DMS79 treated with DMSO at 0.1 percent for 48 hours (cell line): Measurements from ENCODE around the gene KRTAP2-2.
"Not testable (repeated sequence)": the region's sequence is repeated elsewhere in the genome, so short reads cannot be mapped to it uniquely, and the experiment has no call there.

Experiments used
- DNase-seq: peaks from one replicate; lab custom pipeline; 2025; lab: John Stamatoyannopoulos, UW

KRTAP2-2 gene

DNA sequence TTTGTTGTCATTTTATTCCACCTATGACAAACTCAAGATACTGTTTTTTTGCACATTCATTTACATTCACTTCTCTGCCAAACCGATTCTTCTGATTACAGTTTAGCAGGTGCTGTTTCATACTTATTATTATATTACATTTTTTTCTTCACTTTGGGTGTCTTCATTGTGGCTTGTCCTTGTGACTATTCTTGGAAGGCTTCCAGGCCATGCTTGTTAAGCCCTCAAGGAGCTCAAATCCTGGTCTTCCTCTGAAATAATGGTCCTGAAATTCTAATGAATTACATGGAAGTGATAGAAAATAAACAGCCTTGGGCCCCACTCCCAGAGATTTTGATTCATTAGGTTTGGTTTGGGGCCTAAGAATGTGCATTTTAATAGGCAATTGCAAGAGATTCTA is 9.3 kb upstream of the KRTAP2-2 start:
- DNase-seq, result peak; percentile 30

DNA sequence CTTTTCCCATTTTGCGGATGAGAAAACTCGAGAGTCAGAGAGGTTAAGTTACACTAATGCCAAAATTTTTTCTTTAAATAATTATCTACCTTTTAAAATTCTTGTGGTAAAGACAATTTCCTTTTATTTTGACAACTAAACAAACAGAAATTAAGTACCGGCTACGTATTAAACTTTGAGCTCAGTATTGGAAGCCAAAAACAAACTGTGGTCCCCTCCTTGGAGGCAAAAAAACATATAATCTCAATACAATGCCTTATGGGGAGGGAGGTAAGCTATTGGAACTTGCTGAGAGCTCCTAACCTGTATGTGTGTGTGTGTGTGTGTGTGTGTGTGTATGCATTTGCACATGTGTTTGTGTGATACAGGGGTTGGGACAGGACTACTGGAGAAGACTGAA is 8.4 kb upstream of the KRTAP2-2 start:
- no peak for DNase-seq

DNA sequence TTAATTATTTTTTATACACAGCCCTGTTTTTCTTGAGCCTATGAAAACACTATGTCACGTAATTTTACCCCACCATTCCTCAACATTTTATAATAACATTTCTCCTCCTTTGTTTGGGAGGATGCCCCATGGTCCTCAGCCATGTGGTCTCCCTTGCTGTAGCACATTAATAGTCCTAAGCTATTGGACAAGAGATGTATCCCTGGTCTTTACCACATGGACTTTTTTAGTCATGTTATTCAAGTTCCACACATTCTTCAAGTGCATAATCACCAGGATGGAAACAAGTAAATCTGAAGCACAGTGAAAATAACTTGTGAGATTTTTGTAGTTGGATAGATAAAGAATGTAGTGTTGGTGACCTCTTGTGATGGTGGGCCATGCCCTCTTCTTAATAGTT is 6.9 kb upstream of the KRTAP2-2 start:
- DNase-seq, result no peak

DNA sequence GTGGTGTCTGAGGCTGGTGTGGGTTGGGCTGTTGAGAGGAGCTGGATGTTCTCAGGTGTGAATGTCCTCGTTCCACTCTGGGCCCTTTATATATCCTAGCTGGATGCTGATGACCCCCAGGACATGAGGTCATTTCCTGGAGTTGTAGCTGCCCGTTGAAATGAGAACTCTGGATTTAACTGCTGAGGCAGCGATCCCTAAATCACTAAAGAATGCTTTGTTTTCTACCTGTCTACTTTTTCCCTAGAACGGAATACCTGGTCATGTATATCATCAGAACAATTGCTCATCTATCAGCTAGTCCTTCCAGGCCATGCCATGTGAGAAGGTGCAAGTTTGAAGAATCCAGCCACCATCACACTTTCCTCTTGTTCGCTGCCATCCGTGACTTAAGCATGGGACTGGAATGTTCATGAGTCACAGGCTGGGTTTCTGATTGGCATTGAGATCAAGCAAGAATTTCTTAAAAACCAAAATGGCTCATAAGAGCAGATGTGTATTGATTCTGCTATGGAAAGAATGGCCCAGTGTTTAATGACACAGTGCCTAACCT is 5.1 kb upstream of the KRTAP2-2 start, which contains the start of gene KRTAP2-3:
Gene KRTAP2-3, minus strand, starts transcription at position 63 of the 553 bp plus-strand sequence. CDS start 64 bp downstream, outside the sequence.
- no peak for DNase-seq

DNA sequence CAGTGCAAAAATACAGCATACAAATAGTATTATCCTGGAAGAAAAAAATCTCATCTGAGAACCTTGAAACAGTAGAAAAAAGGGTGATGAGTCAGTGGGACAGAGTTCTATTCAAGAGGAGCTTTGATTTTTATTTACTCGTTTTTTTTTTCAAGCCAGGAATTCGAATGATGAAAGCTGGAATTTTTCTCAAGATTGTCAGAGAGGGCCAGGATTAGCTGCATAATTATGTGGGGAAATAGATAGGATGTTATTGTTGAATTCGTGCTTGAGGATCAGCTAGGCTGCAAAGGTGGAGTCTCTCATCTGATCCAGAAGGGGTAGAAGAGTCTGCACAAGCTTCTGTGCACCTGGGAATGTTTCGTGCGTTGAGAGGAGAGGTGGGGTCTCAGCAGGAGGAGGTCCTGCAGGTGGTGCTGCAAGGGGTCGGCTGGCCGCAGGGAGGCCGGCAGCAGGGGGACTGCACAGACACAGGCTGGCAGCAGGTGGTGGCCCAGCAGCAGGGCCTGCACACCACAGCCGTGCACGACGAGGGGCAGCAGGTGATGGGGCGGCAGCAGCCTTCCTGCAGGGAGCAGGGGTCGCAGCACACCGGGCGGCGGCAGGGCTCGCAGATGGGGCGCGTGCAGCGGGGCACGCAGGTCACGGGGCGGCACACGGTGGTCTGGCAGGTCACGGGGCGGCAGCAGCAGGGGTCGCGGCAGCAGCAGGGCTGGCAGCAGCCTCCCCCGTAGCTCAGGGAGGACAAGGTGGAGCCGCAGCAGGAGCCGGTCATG is 4.4 kb upstream of the KRTAP2-2 start:
- not testable (repeated sequence) for DNase-seq

DNA sequence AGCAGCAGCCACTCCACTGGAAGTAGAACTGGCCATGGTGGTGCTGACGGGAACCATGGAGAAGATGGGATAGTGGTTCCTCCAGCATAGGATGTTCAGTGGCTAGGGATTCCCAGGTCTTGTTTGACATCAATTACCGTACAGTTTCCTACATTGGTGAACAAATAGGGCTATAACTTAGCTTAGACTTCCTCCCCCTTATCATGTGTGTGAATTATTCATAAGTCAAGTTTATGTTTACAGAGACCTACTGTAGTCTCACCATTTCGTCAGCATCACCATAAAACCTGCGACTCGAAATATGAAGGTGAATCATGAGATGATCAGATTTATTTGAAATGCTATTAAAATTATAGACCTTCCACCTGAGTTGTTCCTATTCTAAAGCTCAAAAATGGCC is 3.7 kb upstream of the KRTAP2-2 start:
- no peak for DNase-seq

DNA sequence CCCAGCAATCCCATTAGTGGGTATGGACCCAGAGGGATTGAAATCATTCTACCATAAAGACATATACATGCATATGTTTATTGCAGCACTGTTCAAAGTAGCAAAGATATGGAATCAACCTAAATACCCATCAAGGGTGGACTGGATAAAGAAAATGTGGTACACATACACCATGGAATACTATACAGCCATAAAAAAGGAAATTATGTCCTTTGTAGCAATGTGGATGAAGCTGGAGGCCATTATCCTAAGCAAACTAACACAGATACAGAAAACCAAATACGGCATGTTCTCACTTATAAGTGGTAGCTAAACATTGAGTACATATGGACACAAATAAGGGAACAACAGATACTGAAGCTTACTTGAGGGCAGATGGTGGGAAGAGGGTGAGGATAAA is 2.5 kb upstream of the KRTAP2-2 start:
- DNase-seq, result no peak

DNA sequence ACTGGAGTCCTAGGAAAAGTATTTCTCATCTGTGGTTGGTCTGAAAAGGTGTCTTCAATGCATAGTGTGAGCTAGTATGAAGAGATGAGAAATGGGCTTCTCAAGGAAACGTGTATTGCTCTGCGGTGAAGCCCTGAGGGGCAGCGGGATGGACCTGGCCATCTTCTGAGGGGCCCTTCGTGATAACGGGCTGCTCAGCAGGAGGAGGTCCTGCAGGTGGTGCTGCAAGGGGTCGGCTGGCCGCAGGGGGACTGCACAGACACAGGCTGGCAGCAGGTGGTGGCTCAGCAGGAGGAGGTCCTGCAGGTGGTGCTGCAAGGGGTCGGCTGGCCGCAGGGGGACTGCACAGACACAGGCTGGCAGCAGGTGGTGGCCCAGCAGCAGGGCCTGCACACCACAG is 474 bp downstream of the KRTAP2-2 start:
- DNase-seq, result not testable (repeated sequence)

DNA sequence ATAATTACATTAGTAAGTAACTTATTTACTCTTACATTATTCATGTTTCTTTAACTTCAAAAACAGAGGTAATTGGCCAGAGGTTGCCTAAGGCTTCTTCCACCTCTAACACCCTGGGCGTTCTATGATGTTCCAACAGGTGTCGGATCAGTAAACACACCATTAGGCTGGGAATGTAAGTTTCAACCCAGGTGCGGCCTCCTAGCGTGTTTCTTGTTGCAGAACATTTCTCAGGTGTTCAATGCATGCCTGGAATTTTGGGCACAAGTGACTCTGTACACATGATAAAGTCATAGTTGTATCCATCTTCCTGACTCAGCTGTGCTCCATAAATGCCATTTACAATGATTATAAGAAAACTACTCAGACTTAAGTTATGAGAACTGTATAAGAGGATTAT is 1.0 kb downstream of the KRTAP2-2 start:
- no peak for DNase-seq

DNA sequence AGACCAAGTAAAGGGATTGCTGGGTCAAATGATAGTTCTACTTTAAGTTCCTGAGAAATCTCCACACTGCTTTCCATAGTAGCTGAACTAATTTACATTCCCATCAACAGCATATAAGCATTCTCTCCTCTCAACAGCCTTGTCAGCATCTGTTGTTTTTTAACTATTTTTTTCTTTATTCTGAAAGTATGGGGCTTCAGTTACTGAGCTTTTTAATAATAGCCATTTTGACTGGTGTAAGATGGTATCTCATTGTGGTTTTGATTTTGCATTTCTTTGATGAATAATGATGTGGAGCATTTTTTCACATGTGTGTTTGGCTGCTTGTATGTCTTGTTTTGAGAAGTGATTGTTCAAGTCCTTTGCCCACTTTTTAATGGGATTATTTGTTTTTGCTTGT is 2.5 kb downstream of the KRTAP2-2 start:
- DNase-seq, result no peak

DNA sequence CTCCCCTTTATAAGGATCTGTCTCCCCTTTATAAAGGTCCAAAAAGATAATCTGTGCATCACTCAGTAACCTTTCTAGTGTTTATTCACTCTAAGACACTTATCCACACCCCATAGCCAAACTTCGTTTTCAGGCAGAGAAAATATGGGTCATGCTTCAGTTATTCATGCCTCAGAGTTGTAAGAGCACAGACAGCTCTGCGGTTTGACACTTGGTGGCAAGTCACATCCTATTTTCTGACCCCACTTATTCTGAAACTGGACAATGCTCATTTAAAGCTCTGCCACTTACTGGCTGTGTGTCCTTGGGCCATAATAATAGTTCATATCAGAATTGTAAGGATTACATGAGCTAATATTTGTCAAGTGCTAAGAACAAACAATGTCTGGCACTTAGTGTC is 5.9 kb downstream of the KRTAP2-2 start:
- DNase-seq, result no peak

DNA sequence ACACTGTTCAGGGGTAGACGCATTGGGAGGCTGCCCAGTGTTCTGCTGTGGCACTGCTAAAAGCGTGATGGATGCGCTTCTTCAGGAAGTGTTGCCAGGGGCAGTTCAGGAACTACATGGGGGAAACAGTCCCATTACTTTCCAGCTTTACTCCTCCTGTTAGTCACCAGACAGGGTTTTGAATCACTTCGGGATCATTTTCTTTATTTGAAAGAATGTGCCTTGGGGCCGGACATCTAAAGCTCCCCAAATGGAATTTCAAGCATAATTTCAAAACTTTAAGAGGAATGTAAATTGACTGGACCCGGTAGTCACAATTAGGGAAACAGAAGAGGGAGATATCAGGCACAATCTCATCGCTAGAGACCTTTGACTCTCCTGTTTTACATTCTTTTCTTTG is 6.6 kb downstream of the KRTAP2-2 start:
- DNase-seq, result no peak

DNA sequence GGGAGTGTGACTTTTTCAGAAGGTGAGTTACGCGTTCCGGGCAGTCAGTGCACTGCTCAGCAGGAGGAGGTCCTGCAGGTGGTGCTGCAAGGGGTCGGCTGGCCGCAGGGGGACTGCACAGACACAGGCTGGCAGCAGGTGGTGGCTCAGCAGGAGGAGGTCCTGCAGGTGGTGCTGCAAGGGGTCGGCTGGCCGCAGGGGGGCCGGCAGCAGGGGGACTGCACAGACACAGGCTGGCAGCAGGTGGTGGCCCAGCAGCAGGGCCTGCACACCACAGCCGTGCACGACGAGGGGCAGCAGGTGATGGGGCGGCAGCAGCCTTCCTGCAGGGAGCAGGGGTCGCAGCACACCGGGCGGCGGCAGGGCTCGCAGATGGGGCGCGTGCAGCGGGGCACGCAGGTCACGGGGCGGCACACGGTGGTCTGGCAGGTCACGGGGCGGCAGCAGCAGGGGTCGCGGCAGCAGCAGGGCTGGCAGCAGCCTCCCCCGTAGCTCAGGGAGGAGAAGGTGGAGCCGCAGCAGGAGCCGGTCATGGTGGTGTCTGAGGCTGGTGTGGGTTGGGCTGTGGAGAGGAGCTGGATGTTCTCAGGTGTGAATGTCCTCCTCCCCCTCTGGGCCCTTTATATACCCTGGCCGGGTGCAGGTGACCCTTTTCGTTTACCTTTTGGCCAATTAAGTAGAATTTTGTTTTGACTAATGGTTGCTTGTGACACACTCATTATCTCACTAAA is 8.1 kb downstream of the KRTAP2-2 start, which contains the start of gene KRTAP2-1:
Gene KRTAP2-1, minus strand, starts transcription at position 582 of the 731 bp plus-strand sequence. Its CDS starts 49 bp downstream, at position 533.
- not testable (repeated sequence) for DNase-seq

DNA sequence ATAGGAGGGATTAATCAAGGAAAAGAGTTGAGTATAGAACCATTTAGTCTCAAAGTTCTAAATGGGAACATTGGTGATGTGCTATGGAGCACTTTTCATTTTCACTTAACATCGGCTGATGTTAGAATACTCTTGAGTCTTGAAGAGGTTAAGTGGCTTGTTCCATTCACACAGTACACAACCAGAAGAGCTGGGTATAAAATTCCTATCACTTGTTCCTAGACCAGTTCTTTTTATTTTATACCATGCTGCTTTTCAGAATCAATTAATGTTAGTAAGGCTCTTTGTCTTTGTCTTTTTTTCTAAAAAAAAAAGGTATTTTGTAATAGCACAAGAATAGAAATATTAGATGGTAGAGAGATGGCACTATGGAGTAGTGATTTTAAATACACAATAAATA is 12.1 kb downstream of the KRTAP2-2 start:
- DNase-seq, result no peak

DNA sequence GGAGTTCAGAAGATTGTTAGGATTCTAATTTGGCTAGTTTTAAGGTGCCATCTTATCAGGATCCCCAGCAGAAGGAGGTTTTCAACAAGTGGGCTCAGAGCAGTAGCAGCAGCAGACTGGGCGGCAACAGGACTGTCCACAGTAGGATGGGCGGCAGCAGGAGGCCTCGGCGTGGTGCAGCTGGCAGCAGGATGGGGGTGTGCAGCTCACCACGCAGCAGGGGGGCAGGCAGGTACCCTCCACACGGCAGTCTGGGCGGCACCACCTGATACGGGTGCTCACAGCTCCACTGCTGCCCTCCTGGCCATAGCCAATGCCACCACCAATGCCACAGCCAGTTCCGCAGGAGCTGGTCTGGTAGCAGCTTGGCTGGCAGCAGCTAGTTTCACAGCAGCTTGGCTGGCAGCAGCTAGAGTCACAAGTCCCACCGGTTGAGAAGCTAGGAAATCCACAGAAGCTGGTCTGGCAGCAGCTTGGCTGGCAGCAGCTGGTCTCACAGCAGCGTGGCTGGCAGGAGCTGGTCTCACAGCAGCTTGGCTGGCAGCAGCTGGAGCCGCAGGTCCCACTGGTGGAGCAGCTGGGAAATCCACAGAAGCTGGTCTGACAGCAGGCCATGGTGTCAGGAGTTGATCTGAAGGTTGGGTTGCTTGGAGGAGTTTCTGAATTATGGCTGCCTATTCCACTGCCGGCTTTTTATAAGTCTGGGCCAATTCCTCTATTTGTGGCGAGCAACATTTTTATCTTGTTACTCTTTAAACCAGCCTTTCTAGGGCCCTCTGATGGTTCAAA is 14.1 kb downstream of the KRTAP2-2 start, which contains the start of gene KRTAP1-1:
Gene KRTAP1-1, minus strand, starts transcription at position 668 of the 789 bp plus-strand sequence. Its CDS starts 53 bp downstream, at position 615.
- not testable (repeated sequence) for DNase-seq

DNA sequence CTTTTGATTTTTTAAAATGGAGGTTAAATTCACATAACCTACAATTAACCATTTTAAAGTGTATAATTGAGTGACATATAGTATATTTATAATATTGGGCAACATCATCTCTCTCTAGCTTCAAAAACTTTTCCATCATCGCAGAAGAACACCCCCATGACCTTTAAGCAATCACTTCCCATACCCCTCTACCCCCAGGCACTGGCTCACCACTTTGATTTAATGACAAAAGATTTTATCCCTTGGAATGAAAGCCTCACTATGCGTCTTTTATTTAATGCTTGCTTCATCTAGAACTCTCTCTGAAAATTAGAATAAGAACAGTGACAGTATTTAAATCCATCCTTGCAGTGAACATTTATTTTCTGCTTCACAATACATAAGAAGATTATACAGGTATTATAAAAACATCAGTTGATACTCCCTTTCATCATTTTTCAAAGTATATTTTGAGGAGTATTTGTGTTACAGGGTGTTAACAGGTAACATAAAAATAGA is 17.1 kb downstream of the KRTAP2-2 start:
- no peak for DNase-seq

DNA sequence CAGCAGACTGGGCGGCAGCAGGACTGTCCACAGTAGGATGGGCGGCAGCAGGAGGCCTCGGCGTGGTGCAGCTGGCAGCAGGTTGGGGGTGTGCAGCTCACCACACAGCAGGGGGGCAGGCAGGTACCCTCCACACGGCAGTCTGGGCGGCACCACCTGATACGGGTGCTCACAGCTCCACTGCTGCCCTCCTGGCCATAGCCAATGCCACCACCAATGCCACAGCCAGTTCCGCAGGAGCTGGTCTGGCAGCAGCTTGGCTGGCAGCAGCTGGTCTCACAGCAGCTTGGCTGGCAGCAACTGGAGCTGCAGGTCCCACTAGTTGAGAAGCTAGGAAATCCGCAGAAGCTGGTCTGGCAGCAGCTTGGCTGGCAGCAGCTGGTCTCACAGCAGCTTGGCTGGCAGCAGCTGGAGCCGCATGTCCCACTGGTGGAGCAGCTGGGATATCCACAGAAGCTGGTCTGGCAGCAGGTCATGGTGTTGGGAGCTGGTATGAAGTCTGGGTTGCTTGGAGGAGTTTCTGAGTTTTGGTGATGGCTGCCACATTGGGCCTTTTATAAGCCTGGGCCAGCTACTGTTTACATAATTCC is 20.6 kb downstream of the KRTAP2-2 start, which contains the start of gene KRTAP1-3:
Gene KRTAP1-3, minus strand, starts transcription at position 529 of the 590 bp plus-strand sequence. Its CDS starts 53 bp downstream, at position 476.
- DNase-seq, result not testable (repeated sequence)

DNA sequence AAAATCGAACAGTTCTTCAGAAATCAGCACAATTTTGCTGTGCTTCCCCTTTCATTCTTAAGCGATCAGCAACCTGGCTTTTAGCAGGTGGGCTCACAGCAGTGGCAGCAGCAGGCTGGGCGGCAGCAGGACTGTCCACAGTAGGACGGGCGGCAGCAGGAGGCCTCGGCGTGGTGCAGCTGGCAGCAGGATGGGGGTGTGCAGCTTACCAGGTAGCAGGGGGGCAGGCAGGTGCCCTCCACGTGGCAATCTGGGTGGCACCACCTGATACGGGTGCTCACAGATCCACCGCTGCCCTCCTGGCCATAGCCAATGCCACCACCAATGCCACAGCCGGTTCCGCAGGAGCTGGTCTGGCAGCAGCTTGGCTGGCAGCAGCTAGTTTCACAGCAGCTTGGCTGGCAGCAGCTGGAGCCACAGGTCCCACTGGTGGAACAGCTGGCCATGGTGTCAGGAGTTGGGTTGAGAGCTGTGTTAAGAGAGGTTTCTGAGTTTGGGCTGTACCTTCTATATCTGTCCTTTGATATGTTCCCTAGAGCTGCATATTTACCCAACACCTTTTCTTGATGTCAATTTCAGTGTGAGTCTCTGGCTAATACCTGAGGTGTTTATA is 25.3 kb downstream of the KRTAP2-2 start, which contains the start of gene KRTAP1-4:
Gene KRTAP1-4, minus strand, starts transcription at position 563 of the 613 bp plus-strand sequence. Its CDS starts 117 bp downstream, at position 446.
- DNase-seq, result no peak

DNA sequence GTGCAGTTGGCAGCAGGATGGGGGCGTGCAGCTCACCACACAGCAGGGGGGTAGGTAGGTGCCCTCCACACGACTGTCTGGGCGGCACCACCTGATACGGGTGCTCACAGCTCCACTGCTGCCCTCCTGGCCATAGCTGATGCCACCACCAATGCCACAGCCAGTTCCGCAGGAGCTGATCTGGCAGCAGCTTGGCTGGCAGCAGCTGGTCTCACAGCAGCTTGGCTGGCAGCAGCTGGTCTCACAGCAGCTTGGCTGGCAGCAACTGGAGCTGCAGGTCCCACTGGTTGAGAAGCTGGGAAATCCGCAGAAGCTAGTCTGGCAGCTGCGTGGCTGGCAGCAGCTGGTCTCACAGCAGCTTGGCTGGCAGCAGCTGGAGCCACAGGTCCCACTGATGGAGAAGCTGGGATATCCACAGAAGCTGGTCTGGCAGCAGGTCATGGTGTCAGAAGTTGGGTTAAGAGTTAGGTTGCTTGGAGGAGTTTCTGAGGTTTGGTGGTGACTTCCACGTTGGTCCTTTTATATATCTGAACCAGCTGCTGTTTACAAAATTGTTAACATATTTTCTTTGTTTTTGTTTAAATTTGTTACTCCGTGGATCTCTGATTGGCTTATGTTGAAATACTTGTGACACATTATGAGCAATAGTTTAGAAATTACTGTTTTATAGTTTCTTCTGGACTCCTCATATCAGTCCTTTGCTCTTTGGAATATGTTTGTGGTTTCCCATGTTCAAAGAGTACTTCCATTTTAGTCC is 28.1 kb downstream of the KRTAP2-2 start, which contains the start of gene KRTAP1-5:
Gene KRTAP1-5, minus strand, starts transcription at position 494 of the 757 bp plus-strand sequence. Its CDS starts 53 bp downstream, at position 441.
- no peak for DNase-seq

DNA sequence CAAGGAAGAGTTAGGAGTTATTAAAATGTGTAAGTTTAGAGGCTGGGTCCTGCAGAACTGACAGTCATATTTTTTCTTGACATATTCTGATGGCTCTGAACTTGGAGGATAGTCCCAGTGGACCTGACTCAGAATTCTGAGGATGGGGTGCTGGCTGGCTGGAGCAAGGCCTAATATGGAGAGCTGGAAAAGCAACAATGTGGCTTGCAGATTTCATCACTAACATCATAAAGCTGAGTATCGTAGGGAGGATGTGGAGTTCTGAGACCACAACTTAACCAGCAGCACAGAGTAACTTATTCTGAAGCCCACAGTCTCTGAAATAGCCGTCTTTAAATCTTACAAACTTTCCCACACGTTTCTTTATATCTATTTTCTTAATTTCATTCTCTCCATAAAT is 30.3 kb downstream of the KRTAP2-2 start:
- no peak for DNase-seq
